ENCODE measurements around the gene IMPA2. TPM values are rescaled to one million over a fixed set of nuclear protein-coding genes. Genes with fewer than 3 reads are reported as not detected.

The IMPA2 gene
- total RNA-seq, 1 donor from 2014 or later: 15.8 TPM

GRCh38 chr18:12000072-12000659, 18.9 kb downstream of the IMPA2 start:
- intact Hi-C loops (cut with DNase I): no loop called here
- DNase-seq (ENCODE audit: low spot score) (no peak), ATAC-seq (no peak)

GRCh38 chr18:12001421-12001820, 20.1 kb downstream of the IMPA2 start:
- intact Hi-C loops (cut with DNase I): no loop called here
- peak; percentile 1 for DNase-seq (ENCODE audit: low spot score)
- ATAC-seq: no peak

- intact Hi-C loops (cut with DNase I): no loop called here
- DNase-seq (ENCODE audit: low spot score) (peak; percentile 28), ATAC-seq (no peak)
These were observed 22.6 kb downstream of the IMPA2 start for GRCh38 chr18:12003894-12004293.

DNA sequence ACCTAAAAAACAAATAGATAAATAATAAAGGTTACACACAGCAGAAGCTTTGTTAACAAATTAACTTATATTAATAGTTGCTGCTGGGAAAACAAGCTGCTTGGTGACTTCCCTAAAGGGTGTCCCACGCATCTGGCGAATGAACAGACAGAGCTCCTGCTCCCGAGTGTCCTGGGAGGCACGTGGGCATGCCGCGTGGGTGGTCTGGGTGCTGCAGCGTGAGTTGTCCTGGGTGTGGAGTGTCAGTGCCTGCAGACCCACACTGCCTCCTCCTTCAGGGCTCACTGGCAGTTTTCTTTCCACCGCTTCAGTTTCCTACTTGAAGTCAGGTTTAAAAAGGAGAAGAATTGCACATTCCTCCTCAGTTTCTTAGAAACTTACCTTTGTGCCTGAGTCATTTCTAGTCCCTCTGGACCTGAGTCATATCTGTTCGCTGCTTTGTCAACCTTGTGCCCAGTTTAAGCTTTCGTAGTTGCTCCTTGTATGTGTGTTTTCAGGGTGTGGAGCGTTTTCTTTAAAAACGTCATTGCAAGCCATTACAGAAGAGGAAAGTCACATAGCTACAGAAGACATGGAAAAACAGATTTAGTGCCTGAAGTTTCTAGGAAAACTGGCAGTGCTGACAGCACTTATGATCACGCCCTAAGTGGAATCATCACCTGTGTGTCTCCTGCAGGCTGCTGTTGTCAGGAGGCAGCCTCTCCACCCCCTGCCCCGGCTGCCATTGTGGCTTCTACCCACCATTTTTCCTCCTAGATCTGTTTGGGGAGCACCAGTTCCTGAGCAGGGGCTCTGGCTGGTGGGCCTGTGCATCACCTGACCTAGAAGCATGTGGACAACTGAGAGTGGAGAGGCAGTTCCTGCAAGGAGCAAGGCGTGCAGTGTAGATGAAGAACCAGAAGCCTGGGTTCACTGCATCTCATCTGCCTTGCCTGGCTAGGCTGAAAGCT, 24.5 kb downstream of the IMPA2 start:
- DNase-seq (ENCODE audit: low spot score): no peak
- intact Hi-C loops (cut with DNase I): no loop called here
- ATAC-seq: peak; percentile 61

DNA sequence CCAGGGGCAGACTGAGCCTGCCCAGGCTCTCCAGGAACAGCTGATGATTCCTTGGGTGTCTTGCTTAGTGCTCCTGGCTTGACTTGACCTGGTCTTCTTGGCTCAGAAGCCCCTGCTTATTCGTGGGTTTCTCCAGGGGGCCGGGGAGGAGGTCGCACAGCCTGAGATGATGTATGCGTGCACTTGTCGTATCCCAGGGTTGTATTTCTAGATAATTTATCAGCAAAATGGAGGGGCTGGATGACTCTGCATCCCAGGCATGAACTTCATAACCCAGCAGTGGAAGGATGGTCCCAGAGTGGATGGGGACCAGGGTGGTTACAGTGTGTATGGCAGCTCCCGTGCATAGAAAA, 25.2 kb downstream of the IMPA2 start:
- ATAC-seq: no peak
- no peak for DNase-seq (ENCODE audit: low spot score)

DNA sequence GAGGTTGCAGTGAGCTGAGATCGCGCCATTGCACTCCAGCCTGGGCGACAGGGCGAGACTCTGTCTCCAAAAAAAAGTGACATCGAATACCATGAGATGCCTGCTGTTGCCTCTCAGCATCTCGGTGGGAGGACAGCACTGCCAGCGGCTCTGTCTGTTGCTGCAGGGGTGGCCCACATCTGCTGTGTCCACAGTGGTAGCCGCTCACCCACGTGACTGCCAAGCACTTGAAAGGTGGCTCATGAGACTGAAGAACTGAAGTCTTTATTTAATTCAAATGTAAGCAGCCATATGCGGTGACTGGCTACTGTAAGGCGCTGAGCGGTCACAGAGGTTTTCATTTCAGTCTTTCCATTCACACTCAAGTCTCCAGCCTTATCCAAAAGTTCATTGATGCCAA, 25.8 kb downstream of the IMPA2 start:
- intact Hi-C loops (cut with DNase I): no loop called here
- DNase-seq (ENCODE audit: low spot score): no peak
- ATAC-seq: no peak

More for the DNA sequence above, 25.2 kb downstream of the IMPA2 start:
- intact Hi-C loops (cut with DNase I): no loop called here

DNA sequence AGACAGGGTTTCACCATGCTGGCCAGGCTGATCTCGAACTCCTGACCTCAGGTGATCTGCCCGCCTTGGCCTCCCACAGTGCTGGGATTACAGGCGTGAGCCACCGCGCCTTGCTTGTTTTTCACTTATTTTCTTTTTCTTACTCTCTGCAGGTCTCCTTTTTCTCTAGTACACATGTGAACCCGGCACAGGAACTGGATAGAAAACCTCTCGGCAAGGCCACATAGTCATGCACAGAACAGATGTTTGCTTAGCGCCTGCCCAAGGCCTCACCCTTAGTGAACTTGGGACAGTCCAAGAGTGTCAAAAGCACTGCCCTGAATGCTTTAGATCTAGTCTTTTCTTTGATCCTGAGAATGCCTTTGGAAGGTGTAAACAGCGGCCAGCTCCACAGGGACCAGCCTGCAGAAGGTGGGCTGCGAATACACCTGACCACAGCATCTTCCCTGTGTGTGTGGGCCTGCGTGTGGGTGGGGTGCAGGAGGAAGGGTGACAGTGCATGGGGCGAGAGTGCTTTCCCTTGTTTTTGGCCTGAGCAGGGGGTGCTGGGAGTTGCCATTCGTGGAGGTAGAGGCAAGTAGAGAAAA, 27.0 kb downstream of the IMPA2 start:
- ATAC-seq (no peak), DNase-seq (ENCODE audit: low spot score) (no peak)
- intact Hi-C loops (cut with DNase I): no loop called here

DNA sequence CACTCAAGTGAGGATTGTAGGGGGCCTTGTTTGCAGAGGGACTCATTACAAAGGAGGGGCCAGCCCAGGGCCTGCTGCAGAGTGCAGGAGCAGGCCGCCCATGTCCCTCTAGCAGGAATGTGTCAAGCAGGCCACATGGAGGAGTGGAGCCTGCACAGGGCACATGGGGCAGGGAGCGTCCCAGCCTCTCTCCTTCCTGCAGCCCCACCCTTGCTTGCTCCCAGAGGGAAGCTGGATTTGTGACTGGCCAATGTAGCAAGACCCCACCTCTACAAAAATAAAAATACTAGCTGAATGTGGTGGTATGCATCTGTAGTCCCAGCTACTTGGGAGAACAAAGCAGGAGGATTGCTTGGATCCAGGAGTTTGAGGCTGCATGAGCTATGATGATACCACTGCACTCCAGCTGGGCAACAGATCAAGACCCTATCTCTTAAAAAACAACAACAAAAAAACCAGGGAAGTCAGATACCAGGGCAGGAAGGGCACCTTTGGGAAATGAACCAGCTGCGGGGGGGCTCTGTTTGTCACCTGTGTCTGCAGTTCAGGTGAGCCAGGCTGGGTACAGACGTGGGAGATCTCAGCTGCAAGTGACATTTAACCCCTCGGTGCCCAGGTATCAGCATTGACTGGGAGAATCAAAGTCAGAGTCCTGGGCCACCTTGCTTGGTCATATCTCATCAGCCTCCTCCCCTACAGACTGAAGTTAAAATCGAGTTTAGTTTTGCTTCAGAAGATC, 27.7 kb downstream of the IMPA2 start:
- ATAC-seq (no peak), DNase-seq (ENCODE audit: low spot score) (no peak)
- intact Hi-C loops (cut with DNase I): no loop called here

- ATAC-seq (no peak), DNase-seq (ENCODE audit: low spot score) (no peak)
- intact Hi-C loops (cut with DNase I): no loop called here
These were observed 28.4 kb downstream of the IMPA2 start for GRCh38 chr18:12009581-12010140.

DNA sequence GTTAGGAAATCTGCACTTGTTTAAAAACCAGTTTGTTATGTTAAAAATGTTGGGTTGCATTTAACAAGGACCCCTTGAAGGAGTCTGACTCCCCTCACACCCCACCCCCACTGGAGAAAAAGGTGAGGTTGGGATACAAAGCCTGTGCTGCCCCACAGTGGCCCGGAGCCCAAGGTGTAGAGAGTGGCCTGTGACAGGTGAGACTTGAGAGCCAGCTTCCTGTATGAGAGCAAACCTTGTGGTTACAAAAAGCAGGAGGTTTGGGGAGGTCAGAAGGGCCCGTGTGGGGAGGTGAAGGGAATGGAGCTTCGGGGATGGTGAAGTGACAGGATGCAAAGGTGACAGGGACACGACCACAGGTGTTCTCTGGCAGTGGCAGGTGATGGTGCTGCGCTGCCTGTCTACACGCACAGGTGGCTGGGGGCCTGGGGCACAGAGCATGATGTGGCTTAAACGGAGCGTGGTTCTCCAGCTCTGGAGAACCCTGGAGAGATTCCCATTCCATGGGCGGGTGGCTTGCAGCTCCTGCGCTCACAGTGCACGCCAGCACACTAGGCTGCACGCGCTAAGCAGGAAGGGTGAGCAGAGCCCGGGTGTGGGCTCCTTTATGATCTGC, 29.0 kb downstream of the IMPA2 start:
- no peak for DNase-seq (ENCODE audit: low spot score)
- ATAC-seq: no peak
- intact Hi-C loops (cut with DNase I): no loop called here

- ATAC-seq: peak; percentile 28
- intact Hi-C loops (cut with DNase I): no loop called here
- DNase-seq (ENCODE audit: low spot score): no peak
These were observed 30.1 kb downstream of the IMPA2 start for GRCh38 chr18:12011199-12011956.

DNA sequence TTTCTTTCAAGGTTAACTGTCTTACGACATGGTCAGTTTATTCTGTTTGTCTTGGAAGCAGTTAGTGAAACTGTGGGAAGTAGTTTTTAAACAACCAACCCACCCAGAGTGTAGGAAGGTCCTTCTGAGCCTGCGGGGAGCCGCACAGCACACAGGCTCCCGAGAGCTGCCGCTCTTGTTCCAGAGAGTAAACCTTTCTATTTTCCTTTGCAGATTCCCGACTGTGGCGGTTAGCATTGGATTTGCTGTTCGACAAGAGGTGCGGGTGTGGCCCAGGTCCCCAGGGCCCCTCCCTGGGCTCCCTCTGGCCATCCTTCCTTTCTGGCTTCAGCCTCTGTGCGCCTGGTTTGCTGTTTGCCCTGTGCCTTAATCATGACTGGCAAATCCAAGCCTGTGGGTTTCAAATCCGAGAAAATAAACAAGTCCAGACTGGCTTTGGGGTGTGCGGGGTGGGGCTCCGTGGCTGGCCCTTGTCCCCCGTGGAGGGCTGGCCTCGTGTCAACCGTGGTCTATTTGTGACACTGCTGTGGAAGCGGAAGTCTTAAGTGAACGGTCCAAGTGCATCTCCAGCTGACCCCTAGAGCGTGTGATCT, 30.7 kb downstream of the IMPA2 start:
- ATAC-seq: peak; percentile 87
- DNase-seq (ENCODE audit: low spot score): no peak
- intact Hi-C loops (cut with DNase I): no loop called here

DNA sequence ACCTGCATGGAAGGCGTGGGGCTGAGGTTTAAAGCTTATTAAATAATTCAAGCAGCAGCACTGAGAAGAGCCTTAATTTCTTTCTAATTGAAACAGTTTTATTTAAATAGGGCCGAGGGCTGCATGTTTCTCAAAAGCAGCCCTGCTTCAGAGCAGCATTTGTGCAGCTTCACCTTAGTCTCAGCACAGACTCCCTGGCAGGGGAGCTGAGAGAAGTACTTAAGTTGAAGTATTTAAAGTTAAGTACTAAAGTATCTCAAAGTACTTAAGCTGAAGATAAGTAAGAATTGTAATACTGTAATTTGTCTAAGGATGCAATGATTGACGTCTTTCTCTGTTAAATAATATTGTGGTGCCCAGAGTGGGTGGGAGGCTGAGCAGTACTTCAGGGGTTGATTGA, 31.4 kb downstream of the IMPA2 start:
- no peak for DNase-seq (ENCODE audit: low spot score)
- intact Hi-C loops (cut with DNase I): no loop called here
- ATAC-seq: no peak

- DNase-seq (ENCODE audit: low spot score): no peak
- no peak for ATAC-seq
- intact Hi-C loops (cut with DNase I): no loop called here
These were observed 32.0 kb downstream of the IMPA2 start for GRCh38 chr18:12013186-12013916.

DNA sequence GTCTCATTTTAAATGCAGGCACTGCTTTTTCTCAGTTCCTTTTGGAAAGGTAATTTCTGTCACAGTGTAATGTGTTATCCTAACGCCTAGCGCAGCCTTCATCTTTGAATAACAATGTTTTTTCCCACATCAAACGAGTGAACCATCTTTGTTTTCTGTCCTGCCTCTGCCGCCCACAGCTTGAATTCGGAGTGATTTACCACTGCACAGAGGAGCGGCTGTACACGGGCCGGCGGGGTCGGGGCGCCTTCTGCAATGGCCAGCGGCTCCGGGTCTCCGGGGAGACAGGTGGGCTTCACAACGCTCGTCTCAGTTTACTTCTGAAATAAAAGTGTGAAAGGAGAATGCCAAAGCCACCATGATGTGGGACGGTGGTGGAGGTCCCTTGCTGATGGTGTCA, 32.8 kb downstream of the IMPA2 start:
- intact Hi-C loops (cut with DNase I): no loop called here
- ATAC-seq (no peak), DNase-seq (ENCODE audit: low spot score) (no peak)

- no peak for ATAC-seq
- intact Hi-C loops (cut with DNase I): no loop called here
- DNase-seq (ENCODE audit: low spot score): no peak
These were observed 33.5 kb downstream of the IMPA2 start for GRCh38 chr18:12014521-12015415.
